Suprapubic skin (tissue), 4 donors: Measurements from ENCODE around the gene RAB31.

Experiments used
- EP300 ChIP-seq: sonication (generic); formaldehyde crosslinking; IDR thresholded peaks from one replicate; pipeline ENCODE4 v1.6.1; 2017; ENCODE audit warnings: antibody characterized with exemption
- POLR2A ChIP-seq, 2 donors: fragments of 450-650 bp; IDR thresholded peaks; one replicate each; pipeline ENCODE4 v1.6.1; 2017; ENCODE audit warnings: antibody characterized with exemption in 2 of 2, mild to moderate bottlenecking in 2 of 2, moderate library complexity in 2 of 2
- POLR2AphosphoS5 ChIP-seq, 3 donors: sonication (generic); formaldehyde crosslinking; IDR thresholded peaks; one replicate each; pipeline ENCODE4 v1.6.1; 2017; ENCODE audit warnings: antibody characterized with exemption in 3 of 3
- TF ChIP-seq, protein P1 (sequence below), 2 donors: fragments of 200-600 bp in 1 of 2; fragments of 450-650 bp in 1 of 2; sonication (generic) in 1 of 2; IDR thresholded peaks; one replicate each; pipeline ENCODE4 v1.5.1; 2016 to 2019; ENCODE audit warnings: antibody characterized with exemption in 2 of 2, mild to moderate bottlenecking in 1 of 2, moderate library complexity in 1 of 2

DNA sequence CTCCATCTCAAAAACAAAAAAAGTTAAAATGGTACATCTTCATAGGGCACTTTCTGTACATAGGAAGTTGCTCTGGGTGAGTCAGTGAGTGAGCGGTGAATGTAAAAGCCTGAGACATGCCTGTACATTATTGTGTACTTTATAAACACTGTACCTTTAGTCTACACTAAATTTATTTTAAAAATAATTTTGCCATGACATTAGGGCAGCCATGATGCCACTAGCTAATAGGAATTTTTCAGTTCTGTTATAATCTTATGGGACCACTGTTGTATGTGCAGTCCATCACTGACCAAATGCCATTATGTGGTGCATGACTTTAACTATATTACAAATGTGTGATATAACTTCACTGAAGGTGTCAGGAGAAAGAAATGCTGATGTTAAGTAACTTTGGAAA, 166.6 kb downstream of the RAB31 start:
- TF ChIP-seq EP300 = no peak
- TF ChIP-seq, protein P1, sequence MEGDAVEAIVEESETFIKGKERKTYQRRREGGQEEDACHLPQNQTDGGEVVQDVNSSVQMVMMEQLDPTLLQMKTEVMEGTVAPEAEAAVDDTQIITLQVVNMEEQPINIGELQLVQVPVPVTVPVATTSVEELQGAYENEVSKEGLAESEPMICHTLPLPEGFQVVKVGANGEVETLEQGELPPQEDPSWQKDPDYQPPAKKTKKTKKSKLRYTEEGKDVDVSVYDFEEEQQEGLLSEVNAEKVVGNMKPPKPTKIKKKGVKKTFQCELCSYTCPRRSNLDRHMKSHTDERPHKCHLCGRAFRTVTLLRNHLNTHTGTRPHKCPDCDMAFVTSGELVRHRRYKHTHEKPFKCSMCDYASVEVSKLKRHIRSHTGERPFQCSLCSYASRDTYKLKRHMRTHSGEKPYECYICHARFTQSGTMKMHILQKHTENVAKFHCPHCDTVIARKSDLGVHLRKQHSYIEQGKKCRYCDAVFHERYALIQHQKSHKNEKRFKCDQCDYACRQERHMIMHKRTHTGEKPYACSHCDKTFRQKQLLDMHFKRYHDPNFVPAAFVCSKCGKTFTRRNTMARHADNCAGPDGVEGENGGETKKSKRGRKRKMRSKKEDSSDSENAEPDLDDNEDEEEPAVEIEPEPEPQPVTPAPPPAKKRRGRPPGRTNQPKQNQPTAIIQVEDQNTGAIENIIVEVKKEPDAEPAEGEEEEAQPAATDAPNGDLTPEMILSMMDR (IDR thresholded peaks at IDR 0.05) = no peak
- TF ChIP-seq POLR2AphosphoS5 (IDR thresholded peaks at IDR 0.05) = no peak
- TF ChIP-seq POLR2A (IDR thresholded peaks at IDR 0.05) = no peak
